A673 (cell line): ENCODE data around the gene AAMP. TPM values are rescaled to one million over a fixed set of nuclear protein-coding genes. Genes with fewer than 3 reads are reported as not detected.
A peak's percentile ranks its signal among the peaks of the same experiment; 100 is the strongest.

Source experiments
- BruUV-seq: library from RNA; stranded (reverse); fragments of 400-500 nt; replicated peaks from 2 replicates; lab custom pipeline; 2021; lab: Mats Ljungman, UMichigan
- CTCF ChIA-PET: fragments of 300-600 bp; sonication (Branson Sonifier 250); formaldehyde crosslinking; loops from one replicate; lab custom pipeline; 2022; ENCODE audit warnings: antibody characterized with exemption; lab: Charles Lee
- POLR2A ChIA-PET: fragments of 300-600 bp; sonication (Branson Sonifier 250); formaldehyde crosslinking; loops from one replicate; lab custom pipeline; 2022; ENCODE audit warnings: antibody characterized with exemption; ENCODE audit not compliant: low non-redundant PET; lab: Charles Lee
- DNase-seq: peaks from one replicate; pipeline ENCODE4 v3.0.0-alpha.2; 2015; ENCODE audit warnings: low spot score
- H3K27ac ChIP-seq: fragments of 200-600 bp; sonication (generic); 2 replicates; pipeline ENCODE4 v1.5.1; 2016; ENCODE audit warnings: mixed run types, low read depth, mild to moderate bottlenecking, mixed read lengths, antibody characterized with exemption, low read length; ENCODE audit not compliant: poor library complexity, severe bottlenecking
- H3K27me3 ChIP-seq: fragments of 200-600 bp; sonication (generic); replicated peaks from 2 replicates; pipeline ENCODE4 v1.6.1; 2017; ENCODE audit warnings: mixed run types, low read depth, mild to moderate bottlenecking, mixed read lengths, antibody characterized with exemption, low read length; ENCODE audit not compliant: insufficient read depth, poor library complexity
- H3K36me3 ChIP-seq: fragments of 200-600 bp; sonication (generic); 2 replicates; pipeline ENCODE4 v1.6.1; 2016; ENCODE audit warnings: mixed run types, mild to moderate bottlenecking, mixed read lengths, antibody characterized with exemption, low read length; ENCODE audit not compliant: insufficient read depth, poor library complexity, severe bottlenecking
- H3K4me1 ChIP-seq: fragments of 200-600 bp; sonication (generic); 2 replicates; pipeline ENCODE4 v1.6.1; 2017; ENCODE audit warnings: mixed run types, mild to moderate bottlenecking, mixed read lengths, antibody characterized with exemption, low read length; ENCODE audit not compliant: insufficient read depth, poor library complexity, severe bottlenecking
- H3K4me3 ChIP-seq: fragments of 200-600 bp; sonication (generic); 2 replicates; pipeline ENCODE4 v1.5.1; 2016; ENCODE audit warnings: low read depth, mixed run types, mild to moderate bottlenecking, mixed read lengths, low read length; ENCODE audit not compliant: poor library complexity, severe bottlenecking
- H3K9me3 ChIP-seq: fragments of 200-600 bp; sonication (generic); 2 replicates; pipeline ENCODE4 v1.6.1; 2016; ENCODE audit warnings: mixed run types, low read depth, mild to moderate bottlenecking, mixed read lengths, antibody characterized with exemption, low read length; ENCODE audit not compliant: poor library complexity, severe bottlenecking
- EZH2 ChIP-seq: fragments of 200-600 bp; sonication (generic); IDR thresholded peaks from 2 replicates; pipeline ENCODE4 v1.6.1; 2017; ENCODE audit warnings: borderline replicate concordance, low read depth, mild to moderate bottlenecking, mixed read lengths, antibody characterized with exemption, low read length; ENCODE audit not compliant: poor library complexity, severe bottlenecking
- intact Hi-C: fragments of 100-400 bp; cut with micrococcal nuclease; formaldehyde crosslinking; loops from one replicate; pipeline ENCODE4 v1.10.0; 2022; ENCODE audit not compliant: unreplicated experiment
- total RNA-seq: library from RNA; stranded (reverse); gene quantifications from 2 replicates; pipeline ENCODE4 v1.2.3, GENCODE V29; 2021
- TF ChIP-seq, protein P1 (sequence below): fragments of 300-800, 200-600 bp; sonication (generic); conservative IDR thresholded peaks from 2 replicates; pipeline ENCODE4 v1.5.1; 2017; ENCODE audit warnings: low read depth, mild to moderate bottlenecking, antibody characterized with exemption, low read length, moderate library complexity, mixed read lengths

The AAMP gene
- total RNA-seq, 1 experiment from 2014 or later = 74.7 TPM

DNA sequence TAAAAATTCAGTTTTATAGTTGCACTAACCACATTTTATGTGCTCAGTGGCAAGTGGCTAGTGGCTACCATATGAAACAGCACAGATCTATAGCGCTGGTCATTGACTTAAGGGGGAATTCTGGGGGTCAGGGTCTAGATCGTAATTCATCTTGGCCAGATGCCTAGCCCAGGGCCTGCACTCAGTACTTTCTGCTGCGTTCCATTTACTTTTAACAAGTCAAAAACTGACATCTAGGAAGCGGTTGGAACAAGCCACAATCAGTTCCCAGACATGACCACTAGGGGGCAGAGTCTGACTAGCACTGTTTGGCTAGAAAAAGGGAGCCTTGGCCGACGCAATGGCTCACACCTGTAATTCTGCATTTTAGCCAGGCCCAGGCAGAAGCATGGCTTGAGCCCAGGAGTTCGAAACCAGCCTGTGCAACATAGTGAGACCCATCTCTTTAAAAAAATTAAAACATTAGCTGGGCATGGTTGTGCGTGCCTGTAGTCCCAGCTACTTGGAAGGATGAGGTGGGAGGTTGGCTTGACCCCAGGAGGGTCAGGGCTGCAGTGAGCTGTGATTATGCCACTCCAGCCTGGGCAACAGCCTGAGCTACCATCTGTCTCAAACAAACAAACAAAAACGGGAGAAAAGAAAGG is 31.4 kb upstream of the AAMP start:
- POLR2A ChIA-PET = no interaction called here
- BruUV-seq = no TSS peak

DNA sequence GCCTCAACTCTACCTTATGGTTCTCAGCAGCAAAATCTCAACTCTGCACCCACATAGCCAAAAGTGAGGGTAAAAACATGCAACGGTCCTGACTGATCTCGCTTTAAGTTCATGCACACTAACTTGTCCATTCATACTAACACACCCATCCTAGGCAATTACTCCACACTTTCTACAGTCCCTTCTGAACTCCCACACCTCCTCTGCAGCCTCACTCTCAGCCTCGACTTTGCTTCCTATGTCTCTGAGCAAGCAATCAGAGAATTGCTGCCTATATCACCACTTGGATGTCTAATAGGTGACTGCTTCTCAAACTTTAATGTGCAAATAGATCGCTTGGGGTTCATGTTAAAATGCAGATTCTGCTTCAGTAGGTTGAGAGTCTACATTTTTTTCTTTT is 30.2 kb upstream of the AAMP start:
- Histone ChIP-seq H3K27me3 (no peaks in the 10 kb centered on the region), H3K36me3 (no peaks in the 10 kb centered on the region), H3K4me3 (no peak overlapping the region), H3K9me3 (no peaks in the 10 kb centered on the region), H3K27ac (no peak overlapping the region), H3K4me1 (no peaks in the 10 kb centered on the region)
- CTCF ChIA-PET = no interaction called here
- POLR2A ChIA-PET = no interaction called here
- no peak for TF ChIP-seq EZH2
- TF ChIP-seq, protein P1, sequence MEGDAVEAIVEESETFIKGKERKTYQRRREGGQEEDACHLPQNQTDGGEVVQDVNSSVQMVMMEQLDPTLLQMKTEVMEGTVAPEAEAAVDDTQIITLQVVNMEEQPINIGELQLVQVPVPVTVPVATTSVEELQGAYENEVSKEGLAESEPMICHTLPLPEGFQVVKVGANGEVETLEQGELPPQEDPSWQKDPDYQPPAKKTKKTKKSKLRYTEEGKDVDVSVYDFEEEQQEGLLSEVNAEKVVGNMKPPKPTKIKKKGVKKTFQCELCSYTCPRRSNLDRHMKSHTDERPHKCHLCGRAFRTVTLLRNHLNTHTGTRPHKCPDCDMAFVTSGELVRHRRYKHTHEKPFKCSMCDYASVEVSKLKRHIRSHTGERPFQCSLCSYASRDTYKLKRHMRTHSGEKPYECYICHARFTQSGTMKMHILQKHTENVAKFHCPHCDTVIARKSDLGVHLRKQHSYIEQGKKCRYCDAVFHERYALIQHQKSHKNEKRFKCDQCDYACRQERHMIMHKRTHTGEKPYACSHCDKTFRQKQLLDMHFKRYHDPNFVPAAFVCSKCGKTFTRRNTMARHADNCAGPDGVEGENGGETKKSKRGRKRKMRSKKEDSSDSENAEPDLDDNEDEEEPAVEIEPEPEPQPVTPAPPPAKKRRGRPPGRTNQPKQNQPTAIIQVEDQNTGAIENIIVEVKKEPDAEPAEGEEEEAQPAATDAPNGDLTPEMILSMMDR = no peak
- no peak for DNase-seq
- BruUV-seq = no TSS peak
- intact Hi-C loops = loop anchor here (2.0 to 5.0 kb wide), 3 partner anchors 97 to 392 kb away; no protein-coding TSS in a partner anchor

More for the DNA sequence above, 31.4 kb upstream of the AAMP start:
- no peaks in the 10 kb centered on the region for H3K9me3 ChIP-seq
- DNase-seq = peak; percentile 87
- CTCF ChIA-PET = interaction anchor here (0.9 to 1.5 kb wide), 2 partner anchors 95 to 112 kb away, joined by 4 to 5 read pairs; no protein-coding TSS in a partner anchor
- no peak overlapping the region for H3K27ac ChIP-seq
- H3K36me3 ChIP-seq = no peaks in the 10 kb centered on the region
- no peak overlapping the region for H3K4me3 ChIP-seq
- intact Hi-C loops = loop anchor here (1.0 to 5.0 kb wide), 4 partner anchors 55 to 391 kb away; partner anchors contain the start of gene CATIP
- H3K27me3 ChIP-seq = no peaks in the 10 kb centered on the region
- TF ChIP-seq EZH2 = no peak
- TF ChIP-seq, protein P1 = peak; percentile 90
- no peaks in the 10 kb centered on the region for H3K4me1 ChIP-seq

DNA sequence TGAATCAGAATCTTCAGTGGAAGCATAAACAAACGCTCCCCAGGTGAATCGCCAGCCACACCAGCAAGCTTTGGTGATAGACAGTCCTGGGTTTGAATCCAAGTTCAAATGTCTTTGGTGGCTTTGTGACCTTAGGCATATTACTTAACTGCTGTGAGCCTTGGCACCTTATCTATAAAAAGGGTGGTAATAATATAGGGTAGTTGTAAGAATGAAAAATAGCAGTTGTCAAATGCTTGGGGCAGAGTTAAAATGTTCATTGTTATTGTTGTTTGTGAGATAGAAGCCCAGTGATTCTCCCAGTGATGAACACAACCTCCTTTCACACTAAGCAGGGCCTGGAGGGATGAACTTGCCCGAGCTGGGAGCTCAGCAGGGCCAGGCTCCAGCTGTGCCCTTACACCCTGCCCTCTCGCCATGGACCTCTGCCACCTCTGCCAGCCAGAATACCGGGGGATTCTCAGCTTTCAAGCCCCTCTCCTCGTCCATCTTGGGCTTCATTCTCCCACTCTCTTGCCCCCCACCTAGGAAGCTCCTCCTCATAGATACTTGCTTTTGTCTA is 28.5 kb upstream of the AAMP start:
- no peaks in the 10 kb centered on the region for H3K9me3 ChIP-seq
- DNase-seq = no peak
- ChIA-PET CTCF (no interaction called here), POLR2A (no interaction called here)
- H3K4me3 ChIP-seq = no peak overlapping the region
- H3K27ac ChIP-seq = no peak overlapping the region
- intact Hi-C loops = no loop called here
- H3K27me3 ChIP-seq = no peaks in the 10 kb centered on the region
- no peaks in the 10 kb centered on the region for H3K36me3 ChIP-seq
- peaks cover 8% of the 10 kb centered on the region for H3K4me1 ChIP-seq
- no TSS peak for BruUV-seq
- no peak for TF ChIP-seq EZH2
